Mesenchymal stem cell (in vitro differentiated cells and primary cell): ENCODE measurements around the gene NR1H2.

Source experiments
- DNase-seq: peaks from one replicate; pipeline ENCODE4 v3.0.0-alpha.2; 2013
- H2AFZ ChIP-seq: one replicate; pipeline ENCODE4 v1.6.1; 2013; ENCODE audit warnings: low read depth, mild to moderate bottlenecking, control low read depth, inconsistent platforms, low read length, moderate library complexity
- H2AK5ac ChIP-seq: 2 replicates; pipeline ENCODE4 v1.6.1; 2013; ENCODE audit warnings: low read length, moderate library complexity, mild to moderate bottlenecking, inconsistent platforms; ENCODE audit not compliant: severe bottlenecking
- H2BK120ac ChIP-seq: one replicate; pipeline ENCODE4 v1.6.1; 2013; ENCODE audit warnings: low read depth, mild to moderate bottlenecking, inconsistent platforms, low read length, moderate library complexity
- H2BK12ac ChIP-seq, 2 experiments: one replicate each; pipeline ENCODE4 v1.6.1; 2013; ENCODE audit warnings: inconsistent platforms in 2 of 2, low read length in 2 of 2, mild to moderate bottlenecking in 2 of 2, moderate library complexity in 2 of 2, control low read depth in 1 of 2
- H2BK15ac ChIP-seq: one replicate; pipeline ENCODE4 v1.6.1; 2013; ENCODE audit warnings: mild to moderate bottlenecking, low read depth, inconsistent platforms; ENCODE audit not compliant: poor library complexity, severe bottlenecking
- H2BK5ac ChIP-seq: 2 replicates; pipeline ENCODE4 v1.6.1; 2013; ENCODE audit warnings: low read depth, mild to moderate bottlenecking, low read length, control low read depth, inconsistent platforms; ENCODE audit not compliant: poor library complexity, severe bottlenecking
- H3K14ac ChIP-seq, 2 experiments: one replicate each; pipeline ENCODE4 v1.6.1; 2013; ENCODE audit warnings: inconsistent platforms in 2 of 2, low read length in 2 of 2, control low read depth in 1 of 2, mild to moderate bottlenecking in 1 of 2, moderate library complexity in 1 of 2
- H3K18ac ChIP-seq, 2 experiments: one replicate each; pipeline ENCODE4 v1.6.1; 2013; ENCODE audit warnings: inconsistent platforms in 2 of 2, low read length in 2 of 2, control low read depth in 1 of 2, low read depth in 1 of 2, mild to moderate bottlenecking in 1 of 2
- H3K23ac ChIP-seq, 2 experiments: one replicate each; pipeline ENCODE4 v1.6.1; 2013; ENCODE audit warnings: inconsistent platforms in 2 of 2, low read length in 2 of 2, mild to moderate bottlenecking in 2 of 2, moderate library complexity in 2 of 2, control low read depth in 1 of 2
- H3K27ac ChIP-seq: 2 replicates; pipeline ENCODE4 v1.5.1; 2013; ENCODE audit warnings: mild to moderate bottlenecking, moderate library complexity, low read length, control low read depth, inconsistent platforms; ENCODE audit not compliant: poor library complexity, severe bottlenecking
- H3K27me3 ChIP-seq, 2 experiments: 2 replicates each; pipeline versions ENCODE4 v1.6.1 to v1.7.0; 2013; ENCODE audit warnings: low read length in 2 of 2, mild to moderate bottlenecking in 2 of 2, moderate library complexity in 2 of 2, control low read depth in 1 of 2, inconsistent platforms in 1 of 2; ENCODE audit not compliant: control insufficient read depth in 1 of 2, insufficient read depth in 1 of 2
- H3K36me3 ChIP-seq, 2 experiments: 2 replicates each; pipeline versions ENCODE4 v1.6.1 to v1.7.0; 2013; ENCODE audit warnings: low read length in 2 of 2, control low read depth in 1 of 2, inconsistent platforms in 1 of 2, low read depth in 1 of 2, mild to moderate bottlenecking in 1 of 2; ENCODE audit not compliant: insufficient read depth in 2 of 2, control insufficient read depth in 1 of 2
- H3K4ac ChIP-seq, 2 experiments: one replicate each; pipeline ENCODE4 v1.6.1; 2013; ENCODE audit warnings: inconsistent platforms in 2 of 2, low read length in 2 of 2, mild to moderate bottlenecking in 2 of 2, moderate library complexity in 2 of 2, control low read depth in 1 of 2, low read depth in 1 of 2
- H3K4me1 ChIP-seq: 2 replicates; pipeline ENCODE4 v1.6.1; 2013; ENCODE audit warnings: low read depth, low read length, control low read depth; ENCODE audit not compliant: control insufficient read depth, insufficient read depth
- H3K4me2 ChIP-seq: 2 replicates; pipeline ENCODE4 v1.6.1; 2013; ENCODE audit warnings: low read length, mild to moderate bottlenecking, inconsistent platforms; ENCODE audit not compliant: poor library complexity, severe bottlenecking
- H3K4me3 ChIP-seq, 2 experiments: 2 replicates each; pipeline versions ENCODE4 v1.5.1 to v1.7.0; 2013; ENCODE audit warnings: low read length in 2 of 2, mild to moderate bottlenecking in 2 of 2, control low read depth in 1 of 2, low read depth in 1 of 2; ENCODE audit not compliant: insufficient read depth in 1 of 2
- H3K79me1 ChIP-seq: replicated peaks from 2 replicates; pipeline ENCODE4 v1.6.1; 2013; ENCODE audit warnings: mild to moderate bottlenecking, control low read depth, low read length, inconsistent platforms; ENCODE audit not compliant: poor library complexity, severe bottlenecking
- H3K9ac ChIP-seq: 2 replicates; pipeline ENCODE4 v1.7.0; 2013; ENCODE audit warnings: mild to moderate bottlenecking, low read length, moderate library complexity
- H3K9me3 ChIP-seq: 2 replicates; pipeline ENCODE4 v1.7.0; 2013; ENCODE audit warnings: mild to moderate bottlenecking, low read length; ENCODE audit not compliant: control insufficient read depth
- H4K8ac ChIP-seq: one replicate; pipeline ENCODE4 v1.6.1; 2013; ENCODE audit warnings: inconsistent platforms, mild to moderate bottlenecking, low read length, moderate library complexity
- H4K91ac ChIP-seq: one replicate; pipeline ENCODE4 v1.6.1; 2013; ENCODE audit warnings: mild to moderate bottlenecking, low read length, inconsistent platforms
- WGBS: methylation state at CpG from one replicate; pipeline ENCODE4 v1.1.7; 2013; ENCODE audit warnings: mixed read lengths; 5-methylcytosine and 5-hydroxymethylcytosine counted together

The NR1H2 gene

GRCh38 chr19:50417111-50418081 lies 41.1 kb downstream of the NR1H2 start:
- Histone ChIP-seq H3K4ac (no peak overlapping the region), H2BK5ac (no peak overlapping the region), H3K27me3 (peaks cover 23 to 33% of the 10 kb centered on the region in 2 experiments), H3K4me1 (peaks cover 13% of the 10 kb centered on the region), H3K36me3 (peaks cover 0 to 36% of the 10 kb centered on the region in 2 experiments), H3K9me3 (peaks cover 2% of the 10 kb centered on the region), H2BK120ac (no peak overlapping the region), H3K14ac (no peak overlapping the region), H2AFZ (no peak overlapping the region), H4K91ac (no peak overlapping the region), H2AK5ac (no peak overlapping the region), H2BK15ac (no peak overlapping the region), H3K79me1 (no peaks in the 10 kb centered on the region), H3K23ac (no peak overlapping the region), H3K4me2 (no peak overlapping the region), H3K18ac (no peak overlapping the region), H3K27ac (no peak overlapping the region), H3K4me3 (no peak overlapping the region), H4K8ac (no peak overlapping the region), H3K9ac (no peak overlapping the region), H2BK12ac (no peak overlapping the region)
- no peak for DNase-seq
- WGBS: 87% methylated on average over 36 of the region's 42 CpGs

- Histone ChIP-seq H2AK5ac (no peak within 1 kb of the TSS), H3K9me3 (peaks cover 2% of the 10 kb centered on the region), H3K4me1 (peaks cover 13% of the 10 kb centered on the region), H2BK12ac (no peak within 1 kb of the TSS), H4K91ac (no peak within 1 kb of the TSS), H2BK15ac (no peak within 1 kb of the TSS), H3K36me3 (peaks cover 0 to 29% of the 10 kb centered on the region in 2 experiments), H3K14ac (no peak within 1 kb of the TSS), H2BK120ac (no peak within 1 kb of the TSS), H3K4ac (no peak within 1 kb of the TSS), H3K9ac (no peak within 1 kb of the TSS), H3K27me3 (peaks cover 23 to 36% of the 10 kb centered on the region in 2 experiments), H3K79me1 (no peaks in the 10 kb centered on the region), H2AFZ (no peak within 1 kb of the TSS), H4K8ac (no peak within 1 kb of the TSS), H3K23ac (no peak within 1 kb of the TSS), H3K27ac (no peak within 1 kb of the TSS), H2BK5ac (no peak within 1 kb of the TSS), H3K4me3 (no peak within 1 kb of the TSS), H3K18ac (no peak within 1 kb of the TSS), H3K4me2 (no peak within 1 kb of the TSS)
- no peak for DNase-seq
- 44% methylated on average over 27 of the region's 34 CpGs for WGBS
These were observed 42.1 kb downstream of the NR1H2 start, which contains the start of gene SPIB for GRCh38 chr19:50418176-50419021. SPIB (plus strand) TSS chr19:50418938; CDS start chr19:50418963, 25 bp downstream.

GRCh38 chr19:50419022-50419579 lies 42.8 kb downstream of the NR1H2 start:
- Histone ChIP-seq H3K4me3 (no peak overlapping the region), H4K91ac (no peak overlapping the region), H4K8ac (no peak overlapping the region), H2BK15ac (no peak overlapping the region), H2AK5ac (no peak overlapping the region), H2AFZ (no peak overlapping the region), H2BK5ac (no peak overlapping the region), H2BK12ac (no peak overlapping the region), H3K9me3 (peaks cover 2% of the 10 kb centered on the region), H3K27ac (no peak overlapping the region), H3K23ac (no peak overlapping the region), H3K14ac (no peak overlapping the region), H3K4ac (no peak overlapping the region), H3K18ac (no peak overlapping the region), H3K27me3 (peaks cover 23 to 43% of the 10 kb centered on the region in 2 experiments), H2BK120ac (no peak overlapping the region), H3K4me1 (peaks cover 13% of the 10 kb centered on the region), H3K4me2 (no peak overlapping the region), H3K9ac (no peak overlapping the region), H3K36me3 (peaks cover 0 to 22% of the 10 kb centered on the region in 2 experiments), H3K79me1 (no peaks in the 10 kb centered on the region)
- WGBS: 10% methylated on average over 14 of the region's 14 CpGs
- DNase-seq: no peak
